Skeletal muscle cell (primary cell): ENCODE results near the gene SMNDC1.
"Not testable (repeated sequence)": the region's sequence is repeated elsewhere in the genome, so short reads cannot be mapped to it uniquely, and the experiment has no call there.

ENCODE experiments used
- DNase-seq: peaks from one replicate; pipeline ENCODE4 v3.0.0-alpha.2; 2010; ENCODE audit warnings: low read depth
- H3K4me3 ChIP-seq: 2 replicates; pipeline ENCODE4 v1.5.1; 2011; ENCODE audit warnings: low read depth, mild to moderate bottlenecking, control low read depth, low read length, moderate library complexity

Gene SMNDC1

DNA sequence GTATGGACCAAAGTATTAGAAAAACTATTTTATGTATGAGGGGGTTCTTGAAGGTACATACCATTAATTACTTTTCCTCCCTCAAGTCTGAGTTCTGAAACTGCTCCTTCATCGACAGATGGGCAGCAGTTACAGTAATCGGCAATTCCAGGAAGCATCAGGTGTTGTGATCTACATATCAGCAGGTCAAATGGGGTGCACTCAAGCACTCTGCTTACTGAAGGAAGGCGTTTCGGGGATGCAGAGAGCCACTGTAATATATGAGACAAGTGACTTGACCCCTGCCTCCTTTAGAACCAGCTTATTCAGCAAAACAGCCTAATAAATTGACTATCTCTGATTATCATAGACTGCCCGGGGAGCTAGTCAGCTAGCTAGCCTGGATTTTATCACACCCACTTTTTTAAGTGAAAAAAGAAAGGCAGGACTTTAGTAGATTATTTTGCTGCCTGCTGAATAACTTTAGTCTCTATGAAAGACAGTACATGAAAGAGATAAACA is 4.2 kb downstream of the SMNDC1 start:
- DNase-seq = no peak

DNA sequence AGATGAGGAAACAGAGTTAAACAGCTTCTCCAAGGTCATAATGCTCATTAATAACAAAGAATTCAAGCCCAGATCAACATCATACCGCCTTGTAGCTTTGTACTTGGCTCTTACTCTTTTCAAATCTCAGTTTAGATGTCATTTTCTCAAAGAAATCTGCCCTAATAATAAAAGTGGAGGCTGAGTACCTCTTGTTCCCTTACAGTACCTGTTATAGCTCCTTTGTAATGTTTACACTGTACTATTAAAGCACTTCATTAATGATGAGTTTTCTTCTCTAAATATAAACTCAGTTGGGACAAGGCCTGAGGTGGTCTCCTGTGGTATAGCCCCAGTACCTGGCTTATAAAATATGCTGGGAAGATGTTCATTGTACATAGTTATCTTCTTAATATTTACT is 7.8 kb downstream of the SMNDC1 start:
- H3K4me3 ChIP-seq = no peak overlapping the region
- no peak for DNase-seq

More for the DNA sequence above, 4.2 kb downstream of the SMNDC1 start:
- H3K4me3 ChIP-seq = no peak overlapping the region

DNA sequence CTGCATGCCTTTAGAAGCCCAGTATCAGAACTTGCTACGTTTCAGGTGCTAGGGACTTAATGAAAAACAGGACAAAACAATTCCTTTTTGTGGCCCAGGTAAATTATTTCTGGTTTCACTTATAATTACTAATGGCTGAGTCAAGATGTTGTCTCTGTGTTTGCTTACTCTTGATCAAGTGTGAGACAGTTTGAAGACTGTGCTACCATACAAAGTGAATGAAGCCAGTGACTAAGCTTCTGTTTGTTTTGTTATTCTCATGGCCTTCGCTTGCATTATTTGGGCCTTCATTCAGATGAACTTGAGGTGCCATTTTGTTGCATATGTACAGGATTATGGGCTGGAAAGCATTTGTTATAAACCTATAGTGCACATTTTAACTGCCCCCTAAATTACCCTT is 17.9 kb downstream of the SMNDC1 start:
- DNase-seq = no peak
- H3K4me3 ChIP-seq = no peak overlapping the region

DNA sequence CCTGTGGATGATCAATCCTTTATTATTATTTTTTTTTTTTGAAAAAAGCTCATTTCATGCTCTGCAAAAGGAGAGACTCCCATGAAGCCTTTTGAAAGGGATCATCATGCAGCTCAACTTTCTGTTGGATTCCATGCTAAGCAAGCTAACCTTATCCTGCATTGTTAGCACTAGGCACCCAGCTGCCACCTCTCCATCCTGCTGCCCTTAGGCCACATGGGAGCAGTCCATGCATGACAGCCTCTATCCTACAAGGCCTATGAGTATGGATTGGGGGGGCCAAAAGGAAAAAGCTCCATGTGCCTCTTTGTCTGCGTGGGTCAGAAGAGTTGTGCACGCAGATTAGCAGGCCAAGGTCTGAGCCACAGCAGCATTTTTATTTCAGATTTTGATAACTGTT is 19.2 kb downstream of the SMNDC1 start:
- H3K4me3 ChIP-seq = no peak overlapping the region
- DNase-seq = no peak

DNA sequence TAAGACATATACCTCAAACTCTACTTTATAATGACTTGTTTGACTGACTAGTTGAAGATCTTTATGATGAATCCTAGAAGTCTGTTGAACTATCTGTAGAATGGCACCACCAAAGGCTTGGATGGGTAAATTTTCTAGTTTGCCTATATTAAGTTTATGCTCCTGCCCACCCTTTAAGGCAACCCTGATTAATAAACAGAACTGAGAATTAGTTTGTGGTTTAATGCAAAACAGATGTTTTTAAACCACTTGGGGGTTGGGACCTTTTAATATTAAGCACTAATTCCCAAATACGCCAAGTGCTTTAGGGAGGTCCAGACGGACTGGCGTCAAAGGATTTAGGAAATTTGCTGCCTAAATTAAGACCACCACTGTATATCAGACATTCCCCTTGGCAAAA is 20.5 kb downstream of the SMNDC1 start:
- DNase-seq = no peak
- H3K4me3 ChIP-seq = no peak overlapping the region

DNA sequence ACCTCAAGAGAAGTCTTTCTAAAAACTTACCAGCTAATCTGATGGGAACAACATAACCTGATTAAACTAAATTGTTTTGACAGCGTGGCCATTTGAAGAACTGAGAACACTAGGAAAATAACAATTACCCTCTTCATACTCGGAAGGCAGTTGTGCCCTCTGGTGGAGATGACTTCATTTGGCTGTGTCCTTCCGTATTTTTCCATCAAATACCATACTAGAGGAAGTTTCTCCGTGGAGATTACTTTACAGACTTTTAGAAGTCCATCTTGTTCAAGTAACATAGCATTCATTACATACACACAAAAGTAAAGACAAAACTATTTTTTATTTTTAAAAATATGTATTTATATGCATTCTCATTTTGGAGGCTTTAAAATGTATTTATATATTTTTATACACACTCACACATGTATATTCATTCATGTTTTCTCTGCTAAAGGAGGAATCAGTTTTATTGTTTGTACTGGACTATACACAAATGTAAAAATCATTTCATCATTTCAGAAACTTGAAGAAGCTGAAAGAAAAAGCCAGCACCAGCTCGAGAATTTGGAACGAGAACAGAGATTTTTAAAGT is 25.2 kb downstream of the SMNDC1 start:
- H3K4me3 ChIP-seq = no peak overlapping the region

DNA sequence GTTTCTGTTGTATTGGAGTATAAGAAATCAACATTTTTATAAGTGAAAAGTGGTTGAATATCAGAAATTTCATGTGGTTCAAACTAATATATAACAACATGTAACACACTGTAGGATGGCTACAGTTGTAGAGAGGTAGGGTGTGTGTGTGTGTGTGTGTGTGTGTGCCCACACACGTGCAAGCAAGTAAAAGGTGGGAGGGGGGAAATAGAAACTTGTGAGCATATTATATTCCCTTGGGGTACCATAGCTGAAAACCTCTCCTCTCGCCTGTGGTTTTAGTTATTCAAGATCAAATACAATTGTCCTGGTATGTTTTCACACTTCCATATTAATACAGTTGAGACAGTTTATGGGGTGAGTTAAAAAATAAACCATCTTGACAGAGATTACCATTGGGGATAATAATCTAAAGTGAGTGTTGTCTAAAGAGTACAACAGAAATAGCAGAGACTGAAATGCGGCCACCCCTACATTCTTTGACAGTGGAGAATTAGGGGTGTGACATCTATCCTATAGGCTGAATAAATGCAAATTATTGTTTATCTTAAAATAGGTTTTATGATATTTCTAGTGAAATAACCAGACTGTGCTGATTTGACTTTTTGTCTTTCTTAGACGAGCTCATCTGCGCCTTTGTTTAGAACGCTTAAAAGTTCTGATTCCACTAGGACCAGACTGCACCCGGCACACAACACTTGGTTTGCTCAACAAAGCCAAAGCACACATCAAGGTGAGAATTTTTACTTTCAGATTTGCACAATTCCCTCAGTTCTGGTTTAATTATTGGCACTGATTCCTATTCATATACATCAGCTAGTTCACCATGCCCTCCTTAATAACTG is 25.9 kb downstream of the SMNDC1 start:
- no peak overlapping the region for H3K4me3 ChIP-seq
- DNase-seq = no peak

More for the DNA sequence above, 25.2 kb downstream of the SMNDC1 start:
- peak; percentile 23 for DNase-seq

DNA sequence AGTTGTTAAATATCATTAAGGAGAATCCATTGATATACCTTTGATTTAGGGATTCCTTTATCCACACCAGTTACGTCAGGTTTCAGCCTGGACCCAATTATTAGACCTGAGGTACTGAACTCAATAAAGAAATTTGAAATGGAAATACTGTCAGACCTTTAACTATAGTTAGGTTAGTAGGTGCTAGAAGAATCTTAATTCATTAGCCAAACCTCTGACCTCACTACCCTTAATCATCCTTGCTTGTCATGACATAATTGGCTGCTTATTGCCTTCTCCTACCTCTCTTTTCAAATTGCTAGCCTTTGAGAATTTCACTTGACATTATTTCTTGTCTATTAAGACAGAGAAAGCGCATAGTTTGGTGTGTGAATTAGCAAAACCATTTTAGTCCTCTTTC is 27.1 kb downstream of the SMNDC1 start:
- no peak overlapping the region for H3K4me3 ChIP-seq
- DNase-seq = no peak

DNA sequence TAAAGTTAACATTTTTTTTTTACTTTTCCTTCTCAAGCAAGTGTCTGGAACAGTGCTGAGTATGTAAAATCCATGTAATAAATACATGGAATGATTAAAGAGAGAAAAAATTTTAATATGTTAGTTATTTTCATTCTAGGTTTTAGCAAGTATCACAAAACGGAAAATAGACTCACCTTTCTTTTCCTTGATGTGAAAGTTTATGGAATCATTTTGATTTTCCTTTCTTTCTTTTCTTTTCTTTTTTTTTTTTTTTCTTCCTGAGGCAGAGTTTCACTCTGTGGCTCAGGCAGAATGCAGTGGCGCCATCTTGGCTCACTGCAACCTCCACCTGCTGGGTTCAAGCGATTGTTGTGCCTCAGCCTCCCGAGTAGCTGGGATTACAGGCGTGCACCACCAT is 28.1 kb downstream of the SMNDC1 start:
- no peak for DNase-seq
- H3K4me3 ChIP-seq = no peak overlapping the region

DNA sequence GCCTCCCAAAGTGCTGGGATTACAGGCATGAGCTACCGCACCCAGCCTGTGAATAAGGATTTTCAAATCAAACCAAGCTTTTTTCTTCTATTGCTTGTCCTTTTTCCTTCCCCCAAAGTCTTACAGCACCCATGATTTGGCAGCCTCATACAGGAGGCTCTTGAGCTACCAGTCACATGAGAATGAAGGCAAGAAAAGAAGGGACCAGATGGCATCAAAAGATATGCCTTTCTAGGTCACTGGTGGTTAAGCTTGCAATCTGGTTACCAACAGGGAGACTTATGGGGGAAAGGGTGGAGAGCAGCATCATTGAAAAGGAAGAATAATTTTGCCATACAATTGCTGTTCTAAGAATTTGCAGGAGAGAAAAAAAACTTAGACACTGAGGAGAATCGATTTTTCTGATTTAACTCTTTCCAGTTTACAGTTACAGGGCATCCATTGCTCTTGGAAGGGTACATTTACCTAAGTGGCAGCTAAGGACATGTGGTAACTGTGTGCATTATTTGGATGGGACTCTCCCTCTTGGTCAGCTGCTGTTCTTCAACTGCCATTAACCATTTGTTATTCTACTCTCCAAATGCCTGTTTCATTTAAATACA is 29.5 kb downstream of the SMNDC1 start:
- DNase-seq = no peak
- no peak overlapping the region for H3K4me3 ChIP-seq

DNA sequence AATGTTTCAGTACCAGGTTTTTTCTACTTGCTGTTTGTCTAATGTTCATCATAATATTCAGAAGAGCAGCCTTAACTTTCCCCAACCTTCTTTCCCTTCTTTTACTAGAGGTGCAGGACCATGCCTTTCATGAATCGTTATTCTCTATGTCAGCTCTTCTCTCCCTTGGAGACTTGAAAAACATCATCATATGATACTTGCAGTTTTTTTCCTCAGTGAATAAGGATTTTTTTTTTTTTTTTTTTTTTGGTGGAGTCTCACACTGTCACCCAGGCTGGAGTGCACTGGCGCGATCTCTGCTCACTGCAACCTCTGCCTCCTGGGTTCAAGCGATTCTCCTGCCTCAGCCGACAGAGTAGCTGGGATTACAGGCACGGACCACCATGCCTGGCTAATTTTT is 30.1 kb downstream of the SMNDC1 start:
- no peak for DNase-seq
- no peak overlapping the region for H3K4me3 ChIP-seq

DNA sequence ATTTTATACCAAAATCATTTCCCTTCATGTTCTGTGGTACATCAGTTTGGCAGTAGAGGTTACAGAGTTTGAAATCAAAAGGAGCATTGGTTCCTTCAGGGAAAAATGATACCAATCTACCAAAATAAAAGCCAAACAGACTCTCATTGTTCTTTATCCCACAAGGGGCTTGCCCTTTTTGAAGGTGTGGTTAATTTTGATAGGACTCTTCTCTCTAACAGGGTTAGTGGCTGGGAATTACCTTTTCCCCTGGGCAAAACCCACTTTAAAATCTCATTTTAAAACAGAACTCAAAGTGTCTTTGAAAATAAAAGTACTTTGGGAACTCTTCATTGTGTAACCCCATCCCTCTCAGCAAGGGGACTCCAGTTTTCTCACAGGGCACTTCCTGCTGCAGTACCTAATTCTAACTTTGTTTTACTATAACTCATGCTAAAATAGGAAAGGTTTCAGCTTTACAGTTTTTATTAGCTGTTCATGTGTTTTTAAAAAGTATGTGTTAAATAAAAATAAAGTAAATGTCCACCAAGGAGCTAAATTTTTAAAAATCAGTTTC is 30.6 kb downstream of the SMNDC1 start:
- DNase-seq = no peak
- H3K4me3 ChIP-seq = no peak overlapping the region

DNA sequence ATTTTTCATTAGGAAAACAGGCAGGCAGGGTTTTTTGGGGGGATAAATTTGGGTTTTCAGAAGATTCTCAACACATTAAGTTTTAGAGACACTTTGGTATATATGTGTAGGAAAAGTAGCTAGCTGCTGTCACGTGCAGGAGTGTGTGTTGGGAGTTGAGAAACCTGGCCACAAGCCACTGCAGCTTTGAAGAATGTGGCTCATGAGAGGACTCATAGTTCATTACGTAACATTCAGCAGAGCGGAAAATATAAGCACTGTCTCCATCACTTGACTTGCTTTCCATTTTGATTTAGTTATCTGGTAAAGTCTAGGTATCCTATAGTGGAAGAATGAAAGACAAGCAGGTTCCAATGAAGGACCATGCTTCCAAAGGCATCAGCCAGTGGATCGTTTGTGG is 31.2 kb downstream of the SMNDC1 start:
- DNase-seq = peak; percentile 78

DNA sequence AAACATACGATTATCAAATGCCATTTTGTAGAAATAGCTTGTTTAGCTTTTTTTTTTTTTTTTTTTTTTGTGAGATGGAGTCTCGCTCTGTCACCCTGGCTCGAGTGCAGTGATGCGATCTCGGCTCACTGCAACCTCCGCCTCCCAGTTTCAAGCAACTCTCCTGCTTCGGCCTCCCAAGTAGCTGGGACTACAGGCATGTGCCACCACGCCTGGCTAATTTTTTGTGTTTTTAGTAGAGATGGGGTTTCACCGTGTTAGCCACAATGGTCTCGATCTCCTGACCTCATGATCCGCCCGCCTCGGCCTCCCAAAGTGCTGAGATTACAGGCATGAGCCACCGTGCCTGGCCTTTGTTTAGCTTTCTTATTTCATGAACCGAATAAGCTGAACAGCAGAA is 31.7 kb downstream of the SMNDC1 start:
- not testable (repeated sequence) for H3K4me3 ChIP-seq, DNase-seq

More for the DNA sequence above, 31.2 kb downstream of the SMNDC1 start:
- no peak overlapping the region for H3K4me3 ChIP-seq

DNA sequence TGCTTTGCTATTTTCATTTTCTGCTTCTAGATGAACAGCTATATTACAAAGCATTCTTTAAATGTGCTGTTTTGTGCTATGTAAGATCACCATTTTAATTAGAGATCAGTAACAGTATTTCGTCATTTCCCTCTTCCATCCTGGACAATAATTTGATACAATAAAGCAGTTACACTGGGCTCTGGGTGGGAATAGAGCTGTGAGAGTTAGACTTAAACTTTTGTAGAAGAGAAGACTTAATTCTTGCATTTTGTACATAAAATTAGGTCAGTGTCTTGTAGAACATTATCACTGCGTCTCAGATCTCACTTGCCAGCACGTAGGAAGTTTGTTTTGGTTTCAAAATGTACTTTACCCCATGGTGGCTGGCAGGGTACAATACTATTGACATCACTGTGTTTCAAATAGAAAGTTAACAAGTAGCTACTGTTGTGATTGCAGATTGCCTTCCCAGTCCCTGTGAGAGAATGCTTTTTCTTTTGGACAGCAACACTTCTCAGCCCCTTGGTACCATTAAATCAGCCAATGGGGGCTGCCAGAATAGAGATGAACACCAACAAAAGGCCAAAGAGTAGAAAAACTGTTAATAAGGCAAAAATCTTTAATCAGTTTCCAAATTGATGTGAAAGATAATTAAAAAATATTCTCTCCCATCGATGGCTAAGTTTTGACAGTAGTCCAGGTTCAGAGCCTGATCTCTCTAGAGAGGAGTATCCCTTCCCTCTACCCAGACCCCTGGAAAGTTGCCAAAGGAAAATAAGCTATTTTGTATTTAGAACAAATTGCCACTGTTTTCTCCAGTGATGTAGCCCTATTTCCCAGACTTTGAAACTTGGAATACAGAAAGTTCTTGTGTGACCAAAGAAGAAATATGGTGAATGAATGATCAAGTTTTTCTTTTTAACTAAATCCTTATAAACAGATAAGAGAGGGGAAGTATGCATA is 35.1 kb downstream of the SMNDC1 start:
- peak; percentile 40 for DNase-seq
- H3K4me3 ChIP-seq = no peak overlapping the region

DNA sequence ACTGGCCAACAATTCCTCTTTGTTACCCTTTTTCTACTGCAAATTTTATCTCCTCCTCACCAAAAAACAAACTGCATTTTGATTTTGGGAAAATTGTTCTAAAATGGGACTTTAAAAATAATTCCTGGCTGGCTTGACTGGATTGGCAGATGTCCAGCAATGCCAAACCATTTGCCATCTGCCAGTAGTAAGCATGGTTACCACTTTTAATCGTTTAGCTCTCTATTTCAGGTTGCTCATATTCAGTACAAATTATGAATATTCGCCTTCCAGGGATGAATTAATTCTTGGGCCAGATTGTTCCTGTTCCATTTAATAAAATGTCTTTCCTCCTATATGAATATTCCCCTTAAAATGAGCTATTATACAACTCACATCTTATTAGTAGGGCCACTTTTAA is 35.7 kb downstream of the SMNDC1 start:
- DNase-seq = no peak
- H3K4me3 ChIP-seq = no peak overlapping the region

DNA sequence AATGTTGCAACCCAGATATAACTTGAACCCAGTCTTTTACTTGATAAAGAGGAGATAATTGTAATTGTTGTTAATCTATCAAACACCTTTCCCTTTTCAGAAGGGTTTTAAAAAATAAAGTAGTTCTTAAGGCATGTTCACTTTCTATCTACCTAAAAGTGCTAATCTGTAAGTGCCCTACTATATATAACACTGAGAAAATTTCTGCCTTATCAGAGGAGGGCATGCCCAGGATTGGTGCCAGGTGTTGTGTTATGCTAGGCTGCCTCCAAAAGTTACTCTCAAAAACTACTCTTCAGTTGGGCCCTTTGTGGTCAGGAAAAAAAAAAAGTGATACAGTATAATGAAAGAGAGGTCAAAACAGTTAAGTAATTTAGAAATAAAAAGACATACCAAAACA is 36.3 kb downstream of the SMNDC1 start:
- no peak overlapping the region for H3K4me3 ChIP-seq

DNA sequence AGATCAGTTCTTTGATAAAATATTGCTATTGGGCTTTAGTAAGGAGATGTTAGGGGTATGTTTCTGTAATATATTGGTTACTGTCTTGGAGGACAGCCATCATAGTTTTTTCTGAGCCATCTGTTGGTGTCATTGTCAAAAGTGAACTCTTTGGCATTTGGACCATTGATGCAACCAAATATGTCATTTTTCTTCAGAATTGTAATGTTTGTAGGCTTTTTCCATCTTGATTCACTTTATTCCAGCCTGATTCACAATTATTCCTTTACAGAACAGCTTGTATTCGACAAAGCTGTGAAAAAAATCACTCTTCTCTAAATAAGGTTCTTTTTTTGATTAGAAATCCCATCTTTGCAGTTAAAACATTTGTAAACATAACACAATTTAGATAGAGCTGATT is 37.4 kb downstream of the SMNDC1 start:
- DNase-seq = no peak
- H3K4me3 ChIP-seq = no peak overlapping the region

More for the DNA sequence above, 36.3 kb downstream of the SMNDC1 start:
- DNase-seq = no peak

DNA sequence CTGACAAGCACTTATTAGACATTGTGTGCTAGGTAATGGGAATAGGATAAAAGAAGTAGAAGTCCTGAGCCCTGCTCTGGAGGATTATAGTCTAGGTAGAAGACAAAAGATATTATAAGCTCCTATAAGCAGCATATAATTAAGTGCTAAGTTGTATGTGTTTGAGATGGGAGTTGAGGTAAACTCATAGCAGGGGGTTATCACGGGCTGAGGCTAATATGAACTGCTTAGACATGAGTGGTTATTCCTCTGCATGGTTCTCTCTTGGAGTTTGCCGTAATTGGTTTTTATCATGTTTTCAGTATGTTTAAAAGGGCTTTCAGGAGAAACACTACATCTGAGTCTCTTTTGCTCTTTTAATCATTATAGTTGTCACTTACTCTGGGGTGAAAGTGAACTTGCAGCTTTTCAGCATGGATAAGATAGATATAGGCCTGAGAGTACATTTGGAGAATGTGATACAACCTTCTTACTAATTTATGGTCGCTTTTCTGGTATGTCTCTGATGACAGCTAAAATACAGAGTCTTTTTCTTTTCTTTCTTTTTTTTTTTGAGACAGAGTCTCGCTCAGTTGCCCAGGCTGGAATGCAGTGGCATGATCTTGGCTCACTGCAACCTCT is 39.0 kb downstream of the SMNDC1 start:
- no peak for DNase-seq
- no peak overlapping the region for H3K4me3 ChIP-seq
